Esophagus muscularis mucosa (tissue), 4 donors: ENCODE measurements around the gene NADSYN1. TPM values are rescaled to one million over a fixed set of nuclear protein-coding genes. Genes with fewer than 3 reads are reported as not detected.

Source experiments
- DNase-seq: peaks from one replicate; pipeline ENCODE4 v3.0.0-alpha.2; 2017; ENCODE audit errors: extremely low spot score
- H3K27ac ChIP-seq, 4 donors: fragments of 200-600 bp; sonication (generic); replicated peaks in 1 of 4; 1 replicate in 3 of 4; 2 replicates in 1 of 4; pipeline ENCODE4 v1.5.1; 2016 to 2019; ENCODE audit warnings: mild to moderate bottlenecking in 1 of 4
- H3K27me3 ChIP-seq, 4 donors: fragments of 200-600 bp; sonication (generic); one replicate each; pipeline versions ENCODE4 v1.5.1 to v1.6.0; 2016 to 2019
- H3K36me3 ChIP-seq, 4 donors: fragments of 200-600 bp; sonication (generic); one replicate each; pipeline ENCODE4 v1.5.1; 2016 to 2019
- H3K4me1 ChIP-seq, 4 donors: fragments of 200-600 bp; sonication (generic); one replicate each; pipeline ENCODE4 v1.5.1; 2016 to 2019
- H3K4me3 ChIP-seq, 4 donors: fragments of 200-600 bp; sonication (generic); 1 replicate in 2 of 4; 2 replicates in 2 of 4; pipeline ENCODE4 v1.5.1; 2016 to 2019; ENCODE audit warnings: mild to moderate bottlenecking in 4 of 4, moderate library complexity in 1 of 4
- H3K9me3 ChIP-seq, 4 donors: fragments of 200-600 bp; sonication (generic); 1 replicate in 3 of 4; 2 replicates in 1 of 4; pipeline ENCODE4 v1.5.1; 2016 to 2019
- CTCF ChIP-seq, 3 experiments: fragments of 200-600 bp in 2 of 3; fragments of 450-650 bp in 1 of 3; sonication (generic) in 2 of 3; IDR thresholded peaks; one replicate each; pipeline ENCODE4 v1.5.1; 2017 to 2019; ENCODE audit warnings: antibody characterized with exemption in 3 of 3, mild to moderate bottlenecking in 2 of 3, moderate library complexity in 1 of 3
- EP300 ChIP-seq: sonication (generic); formaldehyde crosslinking; IDR thresholded peaks from one replicate; pipeline ENCODE4 v1.6.1; 2017; ENCODE audit warnings: antibody characterized with exemption
- POLR2A ChIP-seq: fragments of 450-650 bp; IDR thresholded peaks from one replicate; pipeline ENCODE4 v1.6.1; 2017; ENCODE audit warnings: antibody characterized with exemption, moderate library complexity, mild to moderate bottlenecking, low read depth
- POLR2AphosphoS5 ChIP-seq, 2 donors: sonication (generic); formaldehyde crosslinking; IDR thresholded peaks; one replicate each; pipeline ENCODE4 v1.6.1; 2017; ENCODE audit warnings: antibody characterized with exemption in 2 of 2
- WGBS: methylation state at CpG from one replicate; pipeline ENCODE4 v1.1.5; 2018; 5-methylcytosine and 5-hydroxymethylcytosine counted together
- intact Hi-C: fragments of 100-400 bp; cut with DNase I; formaldehyde crosslinking; loops from one replicate; pipeline ENCODE4 v1.15.1; 2023
- small RNA-seq, 3 donors: library from RNA; depleted of rRNA; stranded (forward); fragments of <200 nt; gene quantifications; one replicate each; pipeline ENCODE3, GENCODE V24; 2016
- total RNA-seq, 4 donors: library from RNA; depleted of rRNA; stranded (reverse); fragments of >200 nt; gene quantifications; one replicate each; pipeline versions ENCODE4 v1.1.0 to v1.2.1, GENCODE V29; 2016

Gene NADSYN1
- total RNA-seq, 4 donors from 2014 or later, result 38.4 to 44.4 (median 42.2) TPM

DNA sequence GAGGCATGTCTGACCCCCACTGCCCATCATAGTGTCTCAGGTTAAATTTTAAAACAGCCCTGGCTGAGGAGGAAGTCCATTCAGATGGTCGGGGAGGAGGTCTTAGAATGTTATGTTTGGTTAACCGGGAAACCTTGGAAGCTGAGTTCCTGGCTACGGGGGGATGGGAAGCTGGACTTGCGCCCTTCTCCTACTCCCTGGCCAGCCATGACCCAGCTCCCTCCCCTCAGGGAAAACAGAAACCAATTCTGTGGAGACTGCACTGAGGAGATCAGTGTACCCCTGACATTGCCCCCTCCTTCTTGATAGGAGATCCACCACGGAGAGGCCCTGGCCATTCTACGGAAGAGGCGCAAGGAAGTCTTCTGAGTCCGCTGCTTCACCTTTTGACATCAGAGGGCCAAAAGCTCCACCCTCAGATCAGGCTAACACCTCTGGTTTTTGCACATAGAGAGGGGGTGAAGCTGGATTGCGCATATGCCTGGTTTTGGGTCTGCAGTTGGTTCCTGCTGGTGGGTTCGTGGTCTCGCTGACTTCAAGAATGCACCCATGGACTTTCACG lies 92.5 kb downstream of the NADSYN1 start:
- DNase-seq, result no peak
- 90% methylated on average over 6 of the region's 12 CpGs for WGBS
- Histone ChIP-seq H3K4me1 (no peaks in the 10 kb centered on the region), H3K4me3 (no peak overlapping the region), H3K9me3 (no peaks in the 10 kb centered on the region), H3K27ac (no peak overlapping the region), H3K36me3 (no peaks in the 10 kb centered on the region), H3K27me3 (peaks cover 0 to 46% (median 0%) of the 10 kb centered on the region in 4 donors)
- no peak for TF ChIP-seq POLR2AphosphoS5 (IDR thresholded peaks at IDR 0.05)
- intact Hi-C loops, result no loop called here

DNA sequence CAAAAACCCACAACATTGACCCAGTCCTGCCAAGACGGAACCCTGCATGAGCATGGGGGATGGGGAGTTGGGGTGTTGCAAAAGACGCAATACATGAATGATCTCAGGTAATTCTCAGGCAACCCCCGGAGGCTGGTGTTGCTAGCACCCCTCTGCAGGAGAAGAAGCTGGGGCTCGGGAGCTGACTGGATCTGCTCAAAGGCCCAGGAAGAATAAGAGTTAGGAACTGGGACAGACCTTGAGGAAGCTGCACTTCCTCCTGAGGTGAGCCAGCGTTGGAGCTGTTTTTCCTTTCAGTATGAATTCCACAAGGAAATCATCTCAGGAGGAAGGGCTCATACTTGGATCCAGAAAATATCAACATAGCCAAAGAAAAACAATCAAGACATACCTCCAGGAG lies 95.1 kb downstream of the NADSYN1 start, which contains the start of gene KRTAP5-9:
TSS of gene KRTAP5-9 (plus strand) at position 301 of the 400 bp plus-strand sequence. CDS start 238 bp downstream, outside the sequence.
- no peaks in the 10 kb centered on the region for H3K4me1 ChIP-seq
- WGBS, result 73% methylated on average over 5 of the region's 5 CpGs
- DNase-seq, result no peak

GRCh38 chr11:71548716-71549151 lies 95.7 kb downstream of the NADSYN1 start:
- intact Hi-C loops, result no loop called here
- no peak overlapping the region for H3K27ac ChIP-seq
- H3K36me3 ChIP-seq, result no peaks in the 10 kb centered on the region
- no peak for DNase-seq
- H3K27me3 ChIP-seq, result peaks cover 0 to 39% (median 0%) of the 10 kb centered on the region in 4 donors
- no peaks in the 10 kb centered on the region for H3K4me1 ChIP-seq
- no peaks in the 10 kb centered on the region for H3K9me3 ChIP-seq
- 50% methylated on average over 1 of the region's 5 CpGs for WGBS
- H3K4me3 ChIP-seq, result no peak overlapping the region
- TF ChIP-seq POLR2AphosphoS5 (IDR thresholded peaks at IDR 0.05), result no peak
- TF ChIP-seq EP300, result no peak
- TF ChIP-seq POLR2A, result no peak
- TF ChIP-seq CTCF (IDR thresholded peaks at IDR 0.05), result no peak

More for the DNA sequence above, 95.1 kb downstream of the NADSYN1 start, which contains the start of gene KRTAP5-9:
- Histone ChIP-seq H3K36me3 (no peaks in the 10 kb centered on the region), H3K27ac (no peak within 1 kb of the TSS), H3K9me3 (no peaks in the 10 kb centered on the region), H3K4me3 (no peak within 1 kb of the TSS), H3K27me3 (peaks cover 0 to 41% (median 0%) of the 10 kb centered on the region in 4 donors)
- intact Hi-C loops, result no loop called here
- TF ChIP-seq POLR2A, result no peak
- no peak for TF ChIP-seq POLR2AphosphoS5 (IDR thresholded peaks at IDR 0.05)
- TF ChIP-seq CTCF (IDR thresholded peaks at IDR 0.05), result no peak
- TF ChIP-seq EP300, result no peak

Small RNA genes lying within 50 kb of the gene (small RNA-seq; reads per million reads assigned to genes)
- gene MIR6754, result 0 reads per million in 3 donors

Other genes starting within 250 kb of the NADSYN1 start
- gene SHANK2, start 200.6 kb upstream of the NADSYN1 start, total RNA-seq, result 10 to 100 TPM; 10.8 to 25.3 (median 15.6) TPM
- gene DHCR7, start 4.8 kb upstream of the NADSYN1 start, total RNA-seq, result 1 to 10 TPM; 5.8 to 9.5 (median 9.2) TPM
- not detected for gene KRTAP5-7, start 74.1 kb downstream of the NADSYN1 start, total RNA-seq
- not detected for gene KRTAP5-8, start 84.8 kb downstream of the NADSYN1 start, total RNA-seq
- not detected for gene KRTAP5-9, start 95.2 kb downstream of the NADSYN1 start, total RNA-seq
- gene KRTAP5-10, start 112.4 kb downstream of the NADSYN1 start, total RNA-seq, result not detected
- gene KRTAP5-11, start 129.7 kb downstream of the NADSYN1 start, total RNA-seq, result not detected